ENCODE data around the gene PDE4D.

GRCh38 chr5:59618644-59619043 is 274.9 kb downstream of the PDE4D start:
- TF ChIP-seq POLR2A (IDR thresholded peaks at IDR 0.05; ENCODE audit: low read depth, low read length) (no peak), POLR2AphosphoS5 (IDR thresholded peaks at IDR 0.05; ENCODE audit: low read depth, low read length) (no peak), TAF1 (IDR thresholded peaks at IDR 0.05; ENCODE audit: borderline replicate concordance, low read depth, low read length) (no peak)
